DMS153 treated with DMSO at 0.1 percent for 48 hours (cell line): ENCODE results near the gene TMED7.
A peak's percentile ranks its signal among the peaks of the same experiment; 100 is the strongest.

Experiments
- DNase-seq: peaks from one replicate; lab custom pipeline; 2025; ENCODE audit not compliant: unreplicated experiment; lab: John Stamatoyannopoulos, UW

TMED7 gene

DNA sequence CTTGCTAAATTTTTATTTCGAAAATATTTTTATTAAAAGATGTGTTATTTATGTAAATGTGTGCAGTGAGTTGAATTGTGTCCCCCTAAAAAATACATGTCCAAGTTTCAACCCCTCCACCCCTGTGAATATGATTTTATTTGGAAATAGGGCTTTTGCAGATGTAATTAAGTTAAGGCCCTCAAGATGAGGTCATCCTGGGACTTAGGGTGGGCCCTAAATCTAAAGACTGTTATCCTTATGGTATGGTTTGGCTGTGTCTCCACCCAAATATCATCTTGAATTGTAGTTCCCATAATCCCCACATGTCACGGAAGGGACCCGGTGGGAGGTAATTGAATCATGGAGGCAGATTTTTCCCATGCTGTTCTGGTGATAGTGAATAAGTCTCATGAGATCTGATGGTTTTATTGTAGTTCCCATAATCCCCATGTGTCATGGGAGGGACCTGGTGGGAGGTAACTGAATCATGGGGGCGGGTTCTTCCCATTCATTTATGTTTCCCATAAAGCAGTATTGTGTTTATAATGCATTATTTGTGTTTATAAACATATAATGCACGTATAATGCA lies 1.5 kb upstream of the TMED7 start:
- DNase-seq, result no peak

DNA sequence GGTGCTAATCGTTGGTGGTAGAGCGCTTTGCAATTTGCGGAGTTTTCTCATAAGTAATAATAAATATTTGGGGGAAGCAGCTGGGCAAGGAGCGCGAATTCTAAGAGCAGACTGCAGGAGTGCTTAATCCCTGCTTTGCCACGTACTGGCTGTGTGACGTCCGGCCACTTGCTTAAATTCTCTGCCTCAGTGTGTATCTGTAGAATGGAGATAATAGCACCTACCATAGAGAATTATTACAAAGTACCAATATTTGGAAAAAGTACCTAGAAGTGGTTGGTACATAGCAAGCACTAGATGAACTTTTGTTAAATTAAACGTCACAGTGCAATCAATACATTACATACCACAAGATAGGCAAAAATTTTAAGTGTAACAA lies 598 bp upstream of the TMED7 start:
- DNase-seq, result no peak

- no peak for DNase-seq
These were observed 842 bp downstream of the TMED7 start for GRCh38 chr5:115624994-115625393.

GRCh38 chr5:115623658-115624057 lies 2.2 kb downstream of the TMED7 start:
- DNase-seq, result no peak

DNA sequence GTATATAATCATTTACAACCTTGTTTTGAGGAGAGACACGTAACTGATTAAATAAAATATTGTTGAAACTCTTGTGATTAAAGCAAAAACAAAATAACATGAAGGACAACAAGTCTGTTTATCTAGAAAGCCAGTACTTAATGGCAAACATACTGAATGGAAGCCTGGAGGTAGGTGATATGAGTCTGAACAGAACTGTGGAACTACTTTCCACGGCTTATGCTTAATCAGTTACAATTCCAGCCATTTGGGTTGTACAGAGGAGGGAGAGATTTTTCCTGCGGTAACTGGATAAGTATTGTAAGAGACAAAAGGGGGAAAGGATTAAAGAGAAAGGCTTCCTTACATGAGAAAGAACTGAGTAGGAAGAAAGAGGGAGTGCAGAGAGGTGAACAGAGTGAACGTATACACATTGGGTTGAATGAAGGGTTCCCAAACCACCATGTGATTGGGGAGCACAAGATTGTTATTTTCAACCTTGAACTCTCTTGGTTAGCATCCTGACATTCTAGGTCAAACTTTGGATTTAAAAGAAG lies 4.4 kb downstream of the TMED7 start:
- no peak for DNase-seq

- no peak for DNase-seq
These were observed 8.9 kb downstream of the TMED7 start for GRCh38 chr5:115616892-115617291.

DNA sequence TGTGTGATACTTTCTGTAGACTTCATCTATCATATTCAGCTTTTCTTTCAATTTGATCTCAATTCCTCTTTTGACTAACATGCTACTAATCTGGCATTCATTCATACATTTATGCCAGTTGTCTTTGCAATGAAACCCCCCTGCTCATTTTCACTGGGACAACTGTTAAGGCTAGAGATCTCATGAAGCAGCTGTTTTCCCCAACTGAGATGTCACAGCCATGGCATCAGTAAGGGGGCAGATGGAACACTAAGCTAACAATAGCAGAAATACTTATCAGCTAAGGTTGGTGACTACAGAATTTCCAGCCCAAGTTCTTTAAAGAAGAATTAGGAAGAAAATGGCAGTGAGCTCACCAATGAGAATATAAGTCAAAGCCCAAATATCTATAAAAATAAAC lies 9.4 kb downstream of the TMED7 start:
- DNase-seq, result no peak

DNA sequence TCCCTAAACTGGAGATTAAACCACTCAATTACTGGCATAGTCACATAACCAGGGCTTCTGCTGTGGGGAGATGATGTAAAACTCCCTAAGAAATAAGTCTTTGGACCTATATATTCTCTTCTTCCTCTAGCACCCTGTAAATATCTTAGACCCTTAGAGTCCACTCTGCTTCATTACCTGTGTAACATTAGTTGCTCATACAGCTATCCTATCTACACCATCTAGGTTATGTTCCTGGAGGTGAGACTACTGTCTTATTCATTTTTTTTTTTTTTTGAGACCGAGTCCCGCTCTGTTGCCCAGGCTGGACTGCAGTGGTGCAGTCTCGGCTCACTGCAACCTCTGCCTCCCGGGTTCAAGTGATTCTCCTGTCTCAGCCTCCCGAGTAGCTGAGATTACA lies 14.0 kb downstream of the TMED7 start:
- no peak for DNase-seq

- no peak for DNase-seq
These were observed 17.9 kb downstream of the TMED7 start for GRCh38 chr5:115607935-115608334.

DNA sequence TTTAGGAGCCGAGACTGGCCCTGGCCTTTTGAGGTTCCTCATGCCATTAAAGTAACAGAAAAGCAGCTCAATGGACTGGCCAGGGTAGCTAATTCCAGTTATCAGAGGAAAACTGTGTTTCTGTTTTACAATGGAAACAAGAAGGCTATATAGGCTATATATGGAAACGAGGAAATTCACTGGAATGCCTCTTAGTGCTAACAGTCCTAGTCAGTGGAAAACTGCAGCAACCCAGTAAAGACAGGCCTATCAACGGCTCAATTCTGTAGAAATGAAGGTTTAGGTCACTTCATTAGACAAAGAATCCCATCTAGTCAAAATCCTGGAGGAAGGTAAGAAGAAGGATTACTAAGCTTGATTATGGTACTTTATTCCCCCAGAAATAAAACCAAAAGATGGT lies 20.4 kb downstream of the TMED7 start:
- DNase-seq, result no peak

GRCh38 chr5:115602591-115603125 lies 23.2 kb downstream of the TMED7 start:
- no peak for DNase-seq

DNA sequence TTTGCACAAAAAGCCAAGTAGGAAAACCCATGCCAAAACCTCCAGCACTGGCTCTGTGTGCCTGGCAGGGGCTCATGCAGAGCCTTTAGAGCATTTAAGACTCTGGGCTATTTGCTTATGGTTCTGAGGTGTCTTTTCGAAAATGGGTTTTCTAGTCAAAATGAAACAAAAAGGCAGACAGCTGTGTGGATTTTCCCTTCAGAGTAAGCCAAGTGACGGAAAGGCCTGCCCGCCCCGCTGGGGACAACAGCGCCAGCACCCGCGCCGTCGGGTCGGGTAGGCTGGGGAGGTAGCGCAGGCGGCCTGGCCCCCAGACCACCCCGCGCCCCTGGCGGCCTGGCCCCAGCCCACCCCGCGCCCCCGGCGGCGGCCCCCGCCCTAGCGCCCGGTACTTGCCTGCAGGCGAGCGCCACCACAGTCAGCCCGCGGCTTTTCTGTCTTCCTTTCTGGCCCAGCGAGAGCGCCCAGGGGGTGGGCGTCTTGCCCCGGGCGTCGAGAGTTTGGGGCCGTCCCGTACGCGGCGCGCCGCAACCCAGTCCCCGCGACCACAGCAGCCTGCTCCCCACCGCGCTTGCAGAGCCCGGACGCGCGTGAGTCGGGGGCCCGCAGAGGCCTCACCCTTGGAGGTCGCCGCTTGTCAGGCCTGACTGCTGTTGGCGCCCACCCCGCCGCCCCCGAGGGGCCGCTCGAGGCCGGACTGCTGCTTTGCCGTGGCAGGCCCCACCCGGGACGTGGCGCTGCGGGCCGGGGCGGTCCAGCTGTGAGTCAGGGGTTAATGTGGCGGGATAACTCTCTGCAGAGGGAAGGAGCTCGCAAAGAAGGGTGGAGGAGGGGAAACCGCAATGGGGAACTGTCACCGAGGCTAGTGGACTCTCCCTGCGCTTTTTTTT lies 23.9 kb downstream of the TMED7 start, which contains the start of gene TICAM2:
Gene TICAM2, minus strand, starts transcription at position 779 of the 890 bp plus-strand sequence. CDS start 21,223 bp downstream, outside the sequence.
- DNase-seq, result no peak

- DNase-seq, result no peak
These were observed 25.1 kb downstream of the TMED7 start for GRCh38 chr5:115600766-115601165.

- DNase-seq, result no peak
These were observed 25.9 kb downstream of the TMED7 start for GRCh38 chr5:115599924-115600323.

- no peak for DNase-seq
These were observed 26.3 kb downstream of the TMED7 start for GRCh38 chr5:115599502-115599901.

- DNase-seq, result no peak
These were observed 31.4 kb downstream of the TMED7 start for GRCh38 chr5:115594128-115595047.

GRCh38 chr5:115589043-115589442 lies 36.8 kb downstream of the TMED7 start:
- no peak for DNase-seq

DNA sequence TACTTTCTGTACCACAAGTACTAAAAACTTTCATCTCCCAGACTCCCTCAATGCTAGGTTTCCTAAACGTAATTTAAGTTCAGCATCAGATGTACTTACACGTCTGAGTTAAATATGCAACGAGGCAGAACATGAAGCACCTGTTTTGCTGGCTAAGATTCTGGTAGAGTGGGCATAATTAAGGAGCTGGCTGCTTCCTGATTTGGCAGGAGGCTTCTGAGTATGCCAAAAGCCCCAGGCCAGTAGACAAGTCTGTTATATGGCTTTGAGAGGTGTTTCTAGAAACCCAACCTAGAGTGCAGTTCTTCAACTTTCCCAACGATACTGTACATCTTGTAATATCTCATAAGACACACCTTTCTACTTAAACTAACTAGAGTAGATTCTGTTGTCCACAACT lies 37.2 kb downstream of the TMED7 start:
- no peak for DNase-seq

- DNase-seq, result peak; percentile 2
These were observed 39.2 kb downstream of the TMED7 start for GRCh38 chr5:115586525-115587146.

DNA sequence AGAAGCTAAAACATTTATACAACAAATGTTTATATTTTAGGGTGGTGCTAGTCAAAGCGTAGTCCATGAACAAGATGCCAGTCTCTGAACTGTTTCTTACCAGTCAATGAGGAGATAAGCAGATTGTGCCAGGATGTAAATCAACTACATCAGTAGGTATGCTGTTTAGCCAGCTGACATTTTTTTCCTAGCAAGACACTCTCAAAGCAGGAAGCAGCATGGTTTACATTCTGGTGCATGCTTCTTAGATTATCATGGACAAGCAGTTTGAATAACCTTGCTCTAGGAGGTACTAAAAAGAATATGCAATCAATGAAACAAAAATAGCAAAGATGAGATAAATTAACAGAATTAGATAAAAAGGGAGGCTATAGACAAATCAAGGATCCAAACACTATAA lies 40.6 kb downstream of the TMED7 start:
- DNase-seq, result no peak

DNA sequence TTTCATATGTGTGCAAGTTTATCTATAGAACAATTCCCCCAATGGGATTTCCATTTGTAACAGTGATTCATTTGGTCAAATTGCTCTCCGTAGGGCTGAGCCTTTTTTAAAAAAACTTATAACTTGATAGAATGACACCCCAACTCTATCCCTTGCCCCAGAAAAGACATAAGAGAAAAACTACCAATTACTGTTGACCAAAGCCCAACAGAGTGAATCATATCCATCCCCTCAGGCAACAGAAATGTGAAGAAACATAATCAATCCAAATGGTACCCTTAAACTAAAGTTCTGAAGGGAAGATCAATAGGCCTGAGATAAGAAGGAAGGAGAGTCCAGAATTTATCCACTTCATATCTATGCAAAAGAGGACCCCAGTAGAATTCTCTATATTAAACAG lies 41.3 kb downstream of the TMED7 start:
- no peak for DNase-seq
